G401.6 (cell line): Measurements from ENCODE around the gene COG4.

Source experiments
- FAIRE-seq: peaks from 2 replicates; lab custom pipeline; 2012; peaks lifted over from hg19 to GRCh38; lab: Jason Lieb, UNC

Gene COG4

GRCh38 chr16:70432723-70433457 is 90.5 kb downstream of the COG4 start:
- FAIRE-seq: no peak

GRCh38 chr16:70432356-70432722 is 91.0 kb downstream of the COG4 start:
- FAIRE-seq: no peak

- no peak for FAIRE-seq
These were observed 92.5 kb downstream of the COG4 start for GRCh38 chr16:70430667-70431536.
